Right cardiac atrium (tissue), 5 donors: ENCODE results near the gene BCORL1. TPM values are rescaled to one million over a fixed set of nuclear protein-coding genes. Genes with fewer than 3 reads are reported as not detected.

Source experiments
- ATAC-seq, 2 donors: fragments of 200-7000 bp; cut with Tn5 transposase; one replicate each; pipeline versions ENCODE4 v1.8.0 to v1.9.1; 2020; ENCODE audit warnings: moderate library complexity in 2 of 2, mild to moderate bottlenecking in 1 of 2
- DNase-seq, 3 donors: peaks; one replicate each; pipeline ENCODE4 v3.0.0-alpha.2; 2020
- H3K27ac ChIP-seq: one replicate; pipeline ENCODE4 v1.5.1; 2013; ENCODE audit warnings: mild to moderate bottlenecking, low read length, control low read depth, moderate library complexity
- H3K27me3 ChIP-seq: one replicate; pipeline ENCODE4 v1.6.1; 2013; ENCODE audit not compliant: control insufficient read depth, insufficient read depth
- H3K4me1 ChIP-seq: one replicate; pipeline ENCODE4 v1.6.1; 2013; ENCODE audit warnings: low read length; ENCODE audit not compliant: control insufficient read depth, insufficient read depth
- H3K4me3 ChIP-seq: one replicate; pipeline ENCODE4 v1.5.1; 2013; ENCODE audit warnings: low read length, control low read depth
- H3K9me3 ChIP-seq: one replicate; pipeline ENCODE4 v1.6.1; 2013; ENCODE audit warnings: low read length; ENCODE audit not compliant: control insufficient read depth
- WGBS: extraction: QIAGEN DNeasy Blood & Tissue Kit; methylation state at CpG from one replicate; pipeline ENCODE4 v1.1.7; 2013; 5-methylcytosine and 5-hydroxymethylcytosine counted together
- intact Hi-C, 4 donors: fragments of 100-400 bp; cut with DNase I; formaldehyde crosslinking; loops; one replicate each; pipeline versions ENCODE4 v1.11.0 to v1.14.0; 2022 to 2023
- polyA plus RNA-seq: library from polyadenylated mRNA; stranded (reverse); fragments of 200-250 nt; gene quantifications from one replicate; pipeline ENCODE4 v1.2.3, GENCODE V29; 2013
- total RNA-seq, 4 donors: library from RNA; stranded (reverse); fragmentation: NEBNext Ultra II Directional; extraction: Animal tissue kit (Norgen Biotek cat#: 25700); gene quantifications; one replicate each; pipeline ENCODE4 v1.2.1, GENCODE V29; 2021
- donor health status: healthy with polysubstance abuse.
- donor health status: DM: no; HTN: yes; CAD: no.
- donor health status: DM: no; HTN: no; CAD: no.
- donor health status: DM: no; HTN: yes; CAD: no; lungs with severe emphysema.
- donor health status: DM: yes; HTN: yes; CAD: no.

BCORL1 gene
- total and polyA plus RNA-seq, 5 donors: 5.0 to 13.8 (median 11.4) TPM

DNA sequence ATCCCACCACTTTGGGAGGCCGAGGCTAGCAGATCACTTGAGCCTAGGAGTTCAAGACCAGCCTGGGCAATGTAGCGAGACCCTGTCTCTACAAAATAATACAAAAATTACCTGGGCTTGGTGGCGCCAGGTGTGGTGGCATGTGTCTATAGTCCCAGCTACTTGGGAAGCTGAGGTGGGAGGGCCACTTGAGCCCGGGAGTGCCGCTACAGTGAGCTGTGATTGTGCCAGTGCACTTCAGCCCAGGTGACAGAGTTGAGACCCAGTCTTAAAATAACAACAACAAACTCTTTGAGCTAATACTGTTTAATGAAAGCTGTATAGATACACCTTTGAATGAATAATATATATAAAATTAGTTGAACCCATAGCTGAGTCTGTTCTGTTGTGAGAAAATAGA, 9.7 kb downstream of the BCORL1 start:
- DNase-seq: no peak
- Histone ChIP-seq H3K27me3 (no peaks in the 10 kb centered on the region), H3K4me3 (no peak overlapping the region), H3K27ac (no peak overlapping the region), H3K4me1 (no peaks in the 10 kb centered on the region), H3K9me3 (no peaks in the 10 kb centered on the region)
- 94% methylated on average over 5 of the region's 5 CpGs for WGBS
- intact Hi-C loops: no loop called here
- no peak for ATAC-seq

DNA sequence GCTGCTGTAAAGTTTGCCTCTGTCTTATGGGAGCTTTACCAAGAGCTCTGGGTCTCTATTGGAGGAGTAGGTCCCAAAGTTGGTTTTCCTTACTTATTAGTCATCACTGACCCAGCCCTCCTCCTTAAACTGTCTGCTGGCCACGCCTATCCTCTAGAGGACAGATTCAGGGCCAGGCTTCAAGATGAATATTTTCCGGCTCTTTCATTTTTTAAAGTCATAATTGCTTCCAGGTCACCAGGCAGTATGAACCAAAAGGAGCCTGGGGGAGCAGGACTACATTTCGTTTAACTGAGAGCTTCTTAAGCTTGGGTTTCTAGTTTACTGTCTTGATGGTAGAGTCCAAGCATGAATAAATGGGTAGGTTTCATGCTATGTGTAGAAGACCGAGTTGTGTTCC, 13.7 kb downstream of the BCORL1 start:
- peak; percentile 72 to 86 for ATAC-seq

DNA sequence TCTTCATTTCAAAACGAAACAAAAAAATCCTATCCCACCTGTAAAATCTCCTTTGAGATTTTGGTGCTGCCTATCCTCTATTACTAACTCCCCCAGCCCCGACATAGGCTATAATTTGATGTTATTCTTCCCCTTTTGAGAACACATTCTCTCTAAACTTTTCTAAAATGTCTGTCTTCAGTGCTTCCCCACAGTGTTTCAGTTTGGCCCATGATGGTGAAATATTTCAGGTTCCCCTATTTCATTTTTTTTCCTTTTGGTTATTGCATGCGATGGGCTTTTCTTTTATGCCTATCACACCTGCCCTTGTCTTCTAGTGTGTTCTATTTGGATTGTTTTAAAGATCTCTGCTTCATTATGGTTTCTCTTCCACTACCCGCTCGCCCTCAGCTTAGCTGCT, 14.7 kb downstream of the BCORL1 start:
- no peak for DNase-seq
- intact Hi-C loops: no loop called here
- Histone ChIP-seq H3K27ac (no peak overlapping the region), H3K4me1 (no peaks in the 10 kb centered on the region), H3K27me3 (no peaks in the 10 kb centered on the region), H3K9me3 (no peaks in the 10 kb centered on the region), H3K4me3 (no peak overlapping the region)
- 85% methylated on average over 5 of the region's 5 CpGs for WGBS
- ATAC-seq: no peak

More for the DNA sequence above, 13.7 kb downstream of the BCORL1 start:
- intact Hi-C loops: no loop called here
- 63% methylated on average over 4 of the region's 4 CpGs for WGBS
- Histone ChIP-seq H3K27me3 (no peaks in the 10 kb centered on the region), H3K9me3 (no peaks in the 10 kb centered on the region), H3K4me3 (no peak overlapping the region), H3K27ac (no peak overlapping the region), H3K4me1 (no peaks in the 10 kb centered on the region)
- DNase-seq: no peak

DNA sequence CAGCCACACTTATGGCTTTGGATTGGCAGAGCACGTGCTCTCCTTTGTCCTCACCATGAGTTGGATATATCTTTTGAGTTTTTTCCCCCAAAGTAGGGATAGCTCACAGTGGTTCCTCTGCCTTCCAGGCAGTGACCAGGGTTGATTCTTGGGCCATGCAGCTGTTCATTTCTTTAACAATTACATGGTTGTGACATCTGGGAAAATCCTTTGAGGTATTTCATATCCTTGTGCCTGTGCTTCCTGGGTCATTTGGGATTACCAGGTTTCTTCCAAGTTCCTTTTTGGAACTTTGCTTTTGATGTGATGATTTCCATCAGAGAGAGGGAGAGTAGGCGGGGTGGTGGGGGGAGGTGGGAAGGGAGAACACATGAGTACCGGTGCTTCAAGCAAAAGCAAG, 15.6 kb downstream of the BCORL1 start:
- DNase-seq (no peak), ATAC-seq (no peak)
- no peak overlapping the region for H3K27ac ChIP-seq
- H3K4me3 ChIP-seq: no peak overlapping the region
- no peaks in the 10 kb centered on the region for H3K9me3 ChIP-seq
- intact Hi-C loops: no loop called here
- no peaks in the 10 kb centered on the region for H3K4me1 ChIP-seq
- no peaks in the 10 kb centered on the region for H3K27me3 ChIP-seq
- WGBS: 80% methylated on average over 3 of the region's 3 CpGs

DNA sequence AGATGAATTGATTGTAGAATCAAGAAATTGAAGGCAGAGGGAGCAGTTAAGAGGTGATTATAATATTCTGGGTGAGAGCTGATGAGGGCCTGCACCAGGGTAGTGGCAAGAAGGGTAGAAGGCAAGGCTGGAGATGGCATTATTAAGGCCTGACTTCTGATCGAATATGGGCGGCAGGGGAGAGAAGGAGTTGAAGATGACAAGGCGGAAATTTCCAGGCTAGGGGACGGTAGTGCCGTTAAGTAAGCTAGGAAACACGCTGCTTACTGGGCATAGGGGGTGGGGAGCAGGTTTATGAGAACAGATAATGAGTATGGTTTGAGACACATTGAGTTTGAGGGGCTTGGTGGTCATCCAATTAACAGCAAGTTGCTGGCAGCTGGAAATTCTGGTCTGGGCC, 19.5 kb downstream of the BCORL1 start:
- 71% methylated on average over 6 of the region's 6 CpGs for whole genome bisulfite sequencing
- no peaks in the 10 kb centered on the region for H3K9me3 ChIP-seq
- H3K27me3 ChIP-seq: no peaks in the 10 kb centered on the region
- DNase-seq (no peak), ATAC-seq (no peak)
- intact Hi-C loops: no loop called here
- H3K4me3 ChIP-seq: no peak overlapping the region
- no peak overlapping the region for H3K27ac ChIP-seq
- no peaks in the 10 kb centered on the region for H3K4me1 ChIP-seq

DNA sequence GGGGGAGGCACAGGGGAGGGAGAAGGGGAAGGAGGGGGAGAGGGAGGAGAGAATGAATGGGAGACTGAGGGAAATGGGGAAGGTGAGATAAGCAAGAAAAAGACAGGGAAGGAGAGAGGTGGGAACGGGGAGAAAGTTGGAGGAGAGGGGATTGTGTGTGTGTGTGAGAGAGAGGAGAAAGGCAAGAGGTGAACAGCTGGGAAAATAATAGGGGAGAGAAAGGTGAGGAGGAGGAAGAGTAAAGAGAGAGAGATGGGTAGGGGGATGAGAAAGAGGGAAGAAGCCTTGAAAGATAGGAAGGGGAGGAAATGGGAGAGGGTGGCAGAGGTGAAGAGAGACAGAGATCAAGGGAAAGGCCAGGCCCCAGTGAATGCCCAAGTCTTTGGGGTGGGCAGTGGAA, 20.1 kb downstream of the BCORL1 start:
- Histone ChIP-seq H3K9me3 (no peaks in the 10 kb centered on the region), H3K27ac (no peak overlapping the region), H3K4me3 (no peak overlapping the region), H3K4me1 (no peaks in the 10 kb centered on the region), H3K27me3 (no peaks in the 10 kb centered on the region)
- no peak for DNase-seq
- 55% methylated on average over 1 of the region's 1 CpG for WGBS
- intact Hi-C loops: no loop called here
- ATAC-seq: no peak

DNA sequence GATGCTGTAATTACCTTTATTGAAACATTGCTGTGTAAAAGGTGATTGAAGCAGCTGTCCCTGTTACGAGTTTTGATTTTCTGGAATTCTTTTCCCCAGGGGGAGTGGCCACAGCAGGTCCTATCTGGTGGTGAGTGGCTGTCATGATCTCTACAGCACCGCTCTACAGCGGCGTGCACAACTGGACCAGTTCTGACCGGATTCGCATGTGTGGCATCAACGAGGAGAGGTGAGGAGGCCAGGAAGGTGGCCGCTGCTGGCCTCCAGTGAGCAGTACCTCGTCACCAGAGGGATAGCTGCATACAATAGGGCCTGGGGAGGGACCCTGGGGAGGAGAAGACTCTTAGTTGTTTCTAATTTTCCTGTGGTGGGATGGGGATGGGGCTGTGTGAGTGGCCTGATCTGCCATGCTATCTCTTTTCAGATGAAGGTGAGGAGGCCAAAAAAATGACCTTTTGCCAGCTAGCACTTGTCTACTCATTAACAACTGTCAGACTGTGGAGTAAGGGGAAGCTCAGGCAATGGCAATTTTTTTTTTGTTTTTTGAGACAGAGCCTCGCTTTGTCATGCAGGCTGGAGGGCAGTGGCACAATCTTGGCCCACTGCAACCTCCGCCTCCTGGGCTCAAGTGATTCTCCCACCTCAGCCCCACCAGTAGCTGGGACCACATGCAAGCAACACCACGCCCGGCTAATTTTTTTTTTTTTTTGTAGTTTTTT, 22.8 kb downstream of the BCORL1 start:
- intact Hi-C loops: no loop called here
- WGBS: 80% methylated on average over 13 of the region's 13 CpGs
- ATAC-seq (no peak), DNase-seq (no peak)
- H3K9me3 ChIP-seq: no peaks in the 10 kb centered on the region
- no peak overlapping the region for H3K4me3 ChIP-seq
- no peaks in the 10 kb centered on the region for H3K4me1 ChIP-seq
- H3K27me3 ChIP-seq: no peaks in the 10 kb centered on the region
- no peak overlapping the region for H3K27ac ChIP-seq

DNA sequence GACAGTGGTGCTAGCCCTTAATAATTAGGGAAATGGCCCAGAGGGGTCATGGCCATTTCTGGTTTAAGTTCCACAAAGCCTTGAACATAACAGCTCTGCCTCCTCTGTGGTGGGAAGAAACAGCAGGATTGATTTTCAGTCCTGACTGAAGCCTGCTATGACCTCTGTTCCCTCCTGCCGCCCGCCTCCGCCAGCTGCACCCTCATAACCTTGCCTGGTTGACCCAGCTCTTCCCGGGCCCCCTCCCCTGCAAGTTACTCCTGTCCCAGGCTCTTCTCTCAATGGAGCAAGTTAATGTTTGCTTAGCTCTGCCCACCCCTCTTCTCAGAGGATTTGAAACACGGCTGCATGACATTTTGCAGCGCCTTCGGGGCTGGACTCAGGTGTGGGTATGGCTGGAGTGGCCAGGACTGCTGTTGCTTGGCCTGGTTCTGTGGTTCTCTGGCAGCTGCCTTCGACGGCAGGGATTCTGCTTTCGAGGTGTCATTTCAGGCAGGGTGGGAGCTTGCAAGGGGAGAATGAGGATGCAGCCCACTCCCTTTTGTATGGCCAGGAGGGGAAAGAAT, 27.3 kb downstream of the BCORL1 start:
- H3K27ac ChIP-seq: no peak overlapping the region
- H3K9me3 ChIP-seq: no peaks in the 10 kb centered on the region
- no peaks in the 10 kb centered on the region for H3K4me1 ChIP-seq
- intact Hi-C loops: no loop called here
- H3K27me3 ChIP-seq: no peaks in the 10 kb centered on the region
- no peak for ATAC-seq
- H3K4me3 ChIP-seq: no peak overlapping the region
- WGBS: 85% methylated on average over 10 of the region's 10 CpGs
- DNase-seq: no peak

DNA sequence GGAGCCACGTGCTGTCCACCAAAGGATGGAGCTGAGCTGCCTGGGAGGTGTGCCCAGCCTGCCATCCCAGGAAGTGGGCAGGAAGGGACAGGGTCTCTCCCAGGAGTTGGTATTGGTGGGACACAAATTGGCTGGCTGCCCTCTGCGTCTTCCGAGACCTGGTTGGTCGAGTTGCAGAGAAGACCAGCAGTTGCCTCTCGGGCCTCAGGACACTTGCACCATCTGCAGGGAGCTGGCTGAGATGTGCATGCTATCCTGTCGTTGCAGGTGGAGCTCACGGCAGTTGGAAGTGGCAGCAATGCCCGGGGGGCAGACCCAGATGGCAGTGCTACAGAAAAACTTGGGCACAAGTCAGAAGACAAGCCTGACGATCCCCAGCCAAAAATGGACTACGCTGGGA, 30.2 kb downstream of the BCORL1 start:
- DNase-seq: no peak
- no peak for ATAC-seq
- H3K27me3 ChIP-seq: no peaks in the 10 kb centered on the region
- intact Hi-C loops: no loop called here
- 82% methylated on average over 10 of the region's 10 CpGs for WGBS
- H3K9me3 ChIP-seq: no peaks in the 10 kb centered on the region
- H3K4me1 ChIP-seq: no peaks in the 10 kb centered on the region
- no peak overlapping the region for H3K4me3 ChIP-seq
- H3K27ac ChIP-seq: no peak overlapping the region

DNA sequence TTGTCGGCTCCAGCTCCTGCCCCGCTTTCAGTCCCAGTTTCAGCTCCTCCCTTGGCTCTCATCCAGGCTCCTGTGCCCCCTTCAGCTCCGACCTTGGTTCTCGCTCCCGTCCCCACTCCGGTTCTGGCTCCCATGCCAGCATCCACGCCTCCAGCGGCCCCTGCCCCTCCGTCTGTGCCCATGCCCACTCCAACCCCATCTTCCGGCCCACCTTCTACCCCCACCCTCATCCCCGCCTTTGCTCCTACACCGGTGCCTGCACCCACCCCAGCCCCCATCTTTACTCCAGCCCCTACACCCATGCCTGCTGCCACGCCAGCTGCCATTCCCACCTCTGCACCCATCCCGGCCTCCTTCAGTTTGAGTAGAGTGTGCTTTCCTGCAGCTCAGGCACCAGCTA, 31.2 kb downstream of the BCORL1 start:
- H3K27ac ChIP-seq: no peak overlapping the region
- no peaks in the 10 kb centered on the region for H3K27me3 ChIP-seq
- H3K9me3 ChIP-seq: no peaks in the 10 kb centered on the region
- no peak for DNase-seq
- no peak overlapping the region for H3K4me3 ChIP-seq
- ATAC-seq: no peak
- WGBS: 85% methylated on average over 14 of the region's 14 CpGs
- H3K4me1 ChIP-seq: no peaks in the 10 kb centered on the region
- intact Hi-C loops: no loop called here

DNA sequence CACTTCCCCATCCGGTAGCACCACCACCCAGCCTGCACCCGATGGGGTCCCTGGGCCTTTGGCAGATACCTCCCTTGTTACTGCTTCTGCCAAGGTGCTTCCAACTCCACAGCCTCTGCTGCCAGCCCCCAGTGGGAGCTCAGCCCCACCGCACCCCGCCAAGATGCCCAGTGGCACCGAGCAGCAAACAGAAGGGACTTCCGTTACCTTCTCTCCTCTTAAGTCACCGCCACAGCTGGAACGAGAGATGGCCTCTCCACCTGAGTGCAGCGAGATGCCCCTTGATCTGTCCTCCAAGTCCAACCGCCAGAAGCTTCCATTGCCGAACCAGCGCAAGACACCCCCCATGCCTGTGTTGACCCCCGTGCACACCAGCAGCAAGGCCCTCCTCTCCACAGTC, 31.9 kb downstream of the BCORL1 start:
- no peaks in the 10 kb centered on the region for H3K9me3 ChIP-seq
- 92% methylated on average over 13 of the region's 13 CpGs for WGBS
- H3K4me3 ChIP-seq: no peak overlapping the region
- H3K4me1 ChIP-seq: peaks cover 2% of the 10 kb centered on the region
- DNase-seq (no peak), ATAC-seq (no peak)
- H3K27me3 ChIP-seq: no peaks in the 10 kb centered on the region
- intact Hi-C loops: no loop called here
- H3K27ac ChIP-seq: no peak overlapping the region

DNA sequence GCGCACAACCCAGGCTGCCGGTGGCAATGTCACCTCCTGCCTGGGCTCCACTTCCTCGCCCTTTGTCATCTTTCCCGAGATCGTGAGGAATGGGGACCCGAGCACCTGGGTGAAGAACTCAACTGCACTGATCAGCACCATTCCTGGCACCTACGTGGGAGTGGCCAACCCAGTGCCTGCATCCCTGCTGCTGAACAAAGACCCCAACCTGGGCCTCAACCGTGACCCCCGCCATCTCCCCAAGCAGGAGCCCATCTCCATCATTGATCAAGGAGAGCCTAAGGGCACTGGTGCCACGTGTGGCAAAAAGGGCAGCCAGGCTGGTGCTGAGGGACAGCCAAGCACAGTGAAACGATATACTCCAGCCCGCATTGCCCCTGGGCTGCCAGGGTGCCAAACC, 32.3 kb downstream of the BCORL1 start:
- H3K9me3 ChIP-seq: no peaks in the 10 kb centered on the region
- H3K4me3 ChIP-seq: no peak overlapping the region
- intact Hi-C loops: no loop called here
- H3K27ac ChIP-seq: no peak overlapping the region
- no peaks in the 10 kb centered on the region for H3K27me3 ChIP-seq
- ATAC-seq: no peak
- WGBS: 95% methylated on average over 12 of the region's 12 CpGs
- no peak for DNase-seq
- peaks cover 3% of the 10 kb centered on the region for H3K4me1 ChIP-seq
